Prostate gland (tissue), 2 donors: Measurements from ENCODE around the gene WDR18. TPM values are rescaled to one million over a fixed set of nuclear protein-coding genes. Genes with fewer than 3 reads are reported as not detected.
A peak's percentile ranks its signal among the peaks of the same experiment; 100 is the strongest.

ENCODE experiments used
- DNase-seq: peaks from one replicate; pipeline ENCODE4 v3.0.0-alpha.2; 2019; ENCODE audit warnings: low spot score
- H3K27ac ChIP-seq, 2 donors: fragments of 200-600 bp; sonication (generic); 2 replicates each; pipeline ENCODE4 v1.5.1; 2017 to 2019
- H3K27me3 ChIP-seq: fragments of 200-600 bp; sonication (generic); replicated peaks from 2 replicates; pipeline ENCODE4 v1.5.1; 2019; ENCODE audit not compliant: insufficient read depth
- H3K36me3 ChIP-seq, 2 donors: fragments of 200-600 bp; sonication (generic); 1 replicate in 1 of 2; 2 replicates in 1 of 2; pipeline versions ENCODE4 v1.5.1 to v1.8.1; 2017 to 2019
- H3K4me1 ChIP-seq: fragments of 200-600 bp; sonication (generic); replicated peaks from 2 replicates; pipeline ENCODE4 v1.5.1; 2019
- H3K4me3 ChIP-seq, 2 donors: fragments of 200-600 bp; sonication (generic); 2 replicates each; pipeline ENCODE4 v1.5.1; 2017 to 2019
- H3K9me3 ChIP-seq: fragments of 200-600 bp; sonication (generic); 2 replicates; pipeline ENCODE4 v1.5.1; 2017
- CTCF ChIP-seq, 4 experiments: fragments of 200-600 bp in 2 of 4; fragments of 450-650 bp in 2 of 4; sonication (generic) in 2 of 4; IDR thresholded peaks; 1 replicate in 3 of 4; 2 replicates in 1 of 4; pipeline ENCODE4 v1.5.1; 2016 to 2019; ENCODE audit warnings: antibody characterized with exemption in 4 of 4, mild to moderate bottlenecking in 2 of 4, moderate library complexity in 2 of 4
- POLR2A ChIP-seq: fragments of 450-650 bp; IDR thresholded peaks from one replicate; pipeline ENCODE4 v1.6.1; 2016; ENCODE audit warnings: antibody characterized with exemption, mild to moderate bottlenecking
- POLR2AphosphoS5 ChIP-seq: sonication (generic); formaldehyde crosslinking; IDR thresholded peaks from one replicate; pipeline ENCODE4 v1.6.1; 2017; ENCODE audit warnings: antibody characterized with exemption
- WGBS: methylation state at CpG from one replicate; pipeline ENCODE4 v1.1.5; 2018; 5-methylcytosine and 5-hydroxymethylcytosine counted together
- intact Hi-C: fragments of 100-400 bp; cut with DNase I; formaldehyde crosslinking; loops from one replicate; pipeline ENCODE4 v1.14.2; 2022
- total RNA-seq, 2 donors: library from RNA; depleted of rRNA; stranded (reverse); fragments of >200 nt; gene quantifications; one replicate each; pipeline ENCODE4 v1.1.0, GENCODE V29; 2016

The WDR18 gene
- total RNA-seq, 2 donors from 2014 or later = 35.0 to 94.8 TPM

- WGBS = 81% methylated on average over 24 of the region's 24 CpGs
- Histone ChIP-seq H3K9me3 (no peaks in the 10 kb centered on the region), H3K4me3 (no peak overlapping the region), H3K36me3 (no peaks in the 10 kb centered on the region), H3K27me3 (no peaks in the 10 kb centered on the region), H3K4me1 (no peaks in the 10 kb centered on the region), H3K27ac (no peak overlapping the region)
- no peak for TF ChIP-seq POLR2AphosphoS5
- no peak for TF ChIP-seq POLR2A
- TF ChIP-seq CTCF (IDR thresholded peaks at IDR 0.05) = no peak
- intact Hi-C loops = no loop called here
- no peak for DNase-seq
Measured at GRCh38 chr19:977058-977464, 7.1 kb upstream of the WDR18 start.

- WGBS = 50% methylated on average over 19 of the region's 19 CpGs
- Histone ChIP-seq H3K36me3 (no peaks in the 10 kb centered on the region), H3K27ac (no peak overlapping the region), H3K4me1 (no peaks in the 10 kb centered on the region), H3K4me3 (no peak overlapping the region), H3K9me3 (no peaks in the 10 kb centered on the region), H3K27me3 (no peaks in the 10 kb centered on the region)
- DNase-seq = no peak
- TF ChIP-seq CTCF (IDR thresholded peaks at IDR 0.05) = no peak
- intact Hi-C loops = no loop called here
Measured at GRCh38 chr19:979318-979741, 4.8 kb upstream of the WDR18 start.

GRCh38 chr19:980133-980998, 3.8 kb upstream of the WDR18 start:
- H3K4me3 ChIP-seq = no peak overlapping the region
- TF ChIP-seq POLR2A (no peak), CTCF (IDR thresholded peaks at IDR 0.05) (no peak), POLR2AphosphoS5 (no peak)
- H3K36me3 ChIP-seq = no peaks in the 10 kb centered on the region
- H3K27me3 ChIP-seq = no peaks in the 10 kb centered on the region
- no peaks in the 10 kb centered on the region for H3K9me3 ChIP-seq
- H3K4me1 ChIP-seq = no peaks in the 10 kb centered on the region
- no peak for DNase-seq
- no peak overlapping the region for H3K27ac ChIP-seq
- WGBS = 32% methylated on average over 29 of the region's 32 CpGs
- intact Hi-C loops = loop anchor here (5.0 to 10.0 kb wide), 3 partner anchors 113 to 316 kb away; partner anchors contain the start of gene RNF126

- Histone ChIP-seq H3K4me1 (no peaks in the 10 kb centered on the region), H3K9me3 (no peaks in the 10 kb centered on the region), H3K27me3 (no peaks in the 10 kb centered on the region), H3K4me3 (peak overlapping the region; percentile 13 to 27), H3K36me3 (peaks cover 0 to 7% of the 10 kb centered on the region in 2 donors), H3K27ac (peak overlapping the region; percentile 5 to 45)
- intact Hi-C loops = loop anchor here (1.0 to 10.0 kb wide), 5 partner anchors 57 to 318 kb away; partner anchors contain the start of gene RNF126
- DNase-seq = peak; percentile 47
- TF ChIP-seq POLR2A = peak; percentile 11
- TF ChIP-seq POLR2AphosphoS5 = no peak
- TF ChIP-seq CTCF (IDR thresholded peaks at IDR 0.05) = peak; percentile 96 to 99 (median 98)
- 1% methylated on average over 46 of the region's 46 CpGs for WGBS
Measured at GRCh38 chr19:982567-983170, 1.5 kb upstream of the WDR18 start.
